Measurements from ENCODE around the gene ODAD3. TPM values are rescaled to one million over a fixed set of nuclear protein-coding genes. Genes with fewer than 3 reads are reported as not detected.
A peak's percentile ranks its signal among the peaks of the same experiment; 100 is the strongest.

The ODAD3 gene
- total and polyA plus RNA-seq, 10 of the 15 experiments (the other 5 are each of a cell fraction or from before 2014, with no cell fraction given): 0.11 to 0.39 (median 0.28) TPM; not detected in 7

- peak; percentile 58 for TF ChIP-seq RAD21 (IDR thresholded peaks at IDR 0.05; ENCODE audit: insufficient read depth, low read depth, low read length)
- TF ChIP-seq POLR2AphosphoS2 (IDR thresholded peaks at IDR 0.05; ENCODE audit: low read depth, low read length): peak; percentile 67; the same call in 1 of the 2 replicates
- peak; percentile 65; the same call in 1 of the 2 replicates for TF ChIP-seq YY1 (IDR thresholded peaks at IDR 0.05; ENCODE audit: low read depth, low read length)
- TF ChIP-seq POU2F2 (IDR thresholded peaks at IDR 0.05; ENCODE audit: borderline replicate concordance, low read depth, low read length): peak; percentile 5; the same call in 1 of the 3 replicates
- TF ChIP-seq EED (IDR thresholded peaks at IDR 0.05; ENCODE audit: low read depth): 0 out of 2 replicates have a peak, but pooled peaks have one; percentile 18
- TF ChIP-seq TARDBP (IDR thresholded peaks at IDR 0.05; ENCODE audit: borderline replicate concordance): peak; percentile 77; the same call in 1 of the 2 replicates
- TF ChIP-seq HDGF (IDR thresholded peaks at IDR 0.05): peak; percentile 56; the same call in 1 of the 2 replicates
- TF ChIP-seq BACH1 (IDR thresholded peaks at IDR 0.05; ENCODE audit: borderline replicate concordance): peak; percentile 75
- TF ChIP-seq DPF2 (IDR thresholded peaks at IDR 0.05): no peak
- TF ChIP-seq MEF2A (IDR thresholded peaks at IDR 0.05; ENCODE audit: insufficient read depth, low read depth, low read length): peak; percentile 91
- no peak for TF ChIP-seq PML (IDR thresholded peaks at IDR 0.05; ENCODE audit: low read length)
- TF ChIP-seq MEF2B (IDR thresholded peaks at IDR 0.05; ENCODE audit: partially characterized antibody, poor library complexity, severe bottlenecking): peak; percentile 84
These were observed 54.0 kb downstream of the ODAD3 start (continued) for GRCh38 chr19:11380653-11381537.

All from GM12878 (cell line).